DOHH2 (cell line): ENCODE data around the gene LSM11.

Source experiments
- CTCF ChIP-seq: fragments of 200-600 bp; sonication (generic); IDR thresholded peaks from one replicate; pipeline ENCODE4 v1.5.1; 2014; ENCODE audit warnings: antibody characterized with exemption, mild to moderate bottlenecking, low read depth, low read length; ENCODE audit not compliant: poor library complexity, severe bottlenecking
- EZH2phosphoT487 ChIP-seq: fragments of 200-600 bp; sonication (generic); IDR thresholded peaks from 2 replicates; pipeline ENCODE4 v1.6.1; 2017; ENCODE audit warnings: borderline replicate concordance, mild to moderate bottlenecking, antibody characterized with exemption, low read length, moderate library complexity, mixed read lengths

- TF ChIP-seq CTCF (no peak), EZH2phosphoT487 (no peak)
These were observed 49.8 kb downstream of the LSM11 start for GRCh38 chr5:157793301-157793700.
